Calu3 (cell line): ENCODE results near the gene SLC17A9. TPM values are rescaled to one million over a fixed set of nuclear protein-coding genes. Genes with fewer than 3 reads are reported as not detected.
A peak's percentile ranks its signal among the peaks of the same experiment; 100 is the strongest.

Experiments
- BruUV-seq: library from RNA; stranded (reverse); fragments of 400-500 nt; replicated peaks from 2 replicates; lab custom pipeline; 2021; lab: Mats Ljungman, UMichigan
- CTCF ChIA-PET: fragments of 300-600 bp; sonication (Branson Sonifier 250); formaldehyde crosslinking; loops from one replicate; lab custom pipeline; 2022; ENCODE audit warnings: antibody characterized with exemption; lab: Charles Lee
- DNase-seq: peaks from one replicate; pipeline ENCODE4 v3.0.0; 2022
- H3K27ac Mint-ChIP-seq: one replicate; pipeline ENCODE4 v1.8.0; 2022; ENCODE audit warnings: mixed read lengths; ENCODE audit not compliant: unreplicated experiment
- H3K27me3 Mint-ChIP-seq: one replicate; pipeline ENCODE4 v1.8.0; 2022; ENCODE audit warnings: mixed read lengths; ENCODE audit not compliant: unreplicated experiment
- H3K36me3 Mint-ChIP-seq: one replicate; pipeline ENCODE4 v1.8.0; 2022; ENCODE audit warnings: mild to moderate bottlenecking, moderate library complexity, mixed read lengths; ENCODE audit not compliant: insufficient read depth, unreplicated experiment
- H3K4me1 Mint-ChIP-seq: one replicate; pipeline ENCODE4 v1.8.0; 2022; ENCODE audit warnings: mild to moderate bottlenecking, low read depth, mixed read lengths; ENCODE audit not compliant: unreplicated experiment
- H3K4me3 Mint-ChIP-seq: one replicate; pipeline ENCODE4 v1.8.0; 2022; ENCODE audit warnings: mild to moderate bottlenecking, low read depth, moderate library complexity, mixed read lengths; ENCODE audit not compliant: unreplicated experiment
- H3K9me3 Mint-ChIP-seq: one replicate; pipeline ENCODE4 v1.8.0; 2022; ENCODE audit warnings: low read depth, mixed read lengths; ENCODE audit not compliant: unreplicated experiment
- CTCF ChIP-seq: fragments of 200-600 bp; IDR thresholded peaks from one replicate; pipeline ENCODE4 v1.8.0; 2022; ENCODE audit warnings: antibody characterized with exemption; ENCODE audit not compliant: unreplicated experiment
- intact Hi-C: fragments of 100-400 bp; cut with micrococcal nuclease; formaldehyde crosslinking; loops from one replicate; pipeline ENCODE4 v1.10.0; 2022; ENCODE audit not compliant: unreplicated experiment
- total RNA-seq: library from RNA; stranded (reverse); gene quantifications from 2 replicates; pipeline ENCODE4 v1.2.3, GENCODE V29; 2022

The SLC17A9 gene
- total RNA-seq, 1 experiment from 2014 or later = 12.0 TPM

- H3K9me3 Mint-ChIP-seq = no peaks in the 10 kb centered on the region
- peaks cover 13% of the 10 kb centered on the region for H3K4me1 Mint-ChIP-seq
- intact Hi-C loops = loop anchor here (1.0 to 2.0 kb wide), 2 partner anchors 36 to 136 kb away; no protein-coding TSS in a partner anchor
- H3K27me3 Mint-ChIP-seq = peaks cover 96% of the 10 kb centered on the region
- no peaks in the 10 kb centered on the region for H3K36me3 Mint-ChIP-seq
- TF ChIP-seq CTCF = no peak
- H3K4me3 Mint-ChIP-seq = peak overlapping the region; percentile 51
- DNase-seq = no peak
- BruUV-seq = no TSS peak
- H3K27ac Mint-ChIP-seq = no peak overlapping the region
- CTCF ChIA-PET = interaction anchor here (0.6 to 1.8 kb wide), 12 partner anchors 16 to 622 kb away, joined by 3 to 47 read pairs (median 4); partner anchors contain the start of gene RPS21
Measured at GRCh38 chr20:63008541-63009044, 56.1 kb downstream of the SLC17A9 start.

GRCh38 chr20:63009045-63009961 is 56.8 kb downstream of the SLC17A9 start:
- CTCF ChIA-PET = interaction anchor here (0.6 to 1.8 kb wide), 12 partner anchors 15 to 623 kb away, joined by 3 to 47 read pairs (median 4); partner anchors contain the start of gene RPS21
- peak overlapping the region; percentile 51 for H3K4me3 Mint-ChIP-seq
- no peaks in the 10 kb centered on the region for H3K9me3 Mint-ChIP-seq
- intact Hi-C loops = loop anchor here (1.0 to 2.0 kb wide), 2 partner anchors 37 to 137 kb away; no protein-coding TSS in a partner anchor
- no peak overlapping the region for H3K27ac Mint-ChIP-seq
- peaks cover 96% of the 10 kb centered on the region for H3K27me3 Mint-ChIP-seq
- peak; percentile 91 for DNase-seq
- H3K4me1 Mint-ChIP-seq = peaks cover 13% of the 10 kb centered on the region
- no TSS peak for BruUV-seq
- H3K36me3 Mint-ChIP-seq = no peaks in the 10 kb centered on the region
- peak; percentile 97 for TF ChIP-seq CTCF

- H3K27ac Mint-ChIP-seq = no peak overlapping the region
- H3K4me1 Mint-ChIP-seq = peaks cover 13% of the 10 kb centered on the region
- TF ChIP-seq CTCF = no peak
- DNase-seq = no peak
- peaks cover 96% of the 10 kb centered on the region for H3K27me3 Mint-ChIP-seq
- no peaks in the 10 kb centered on the region for H3K36me3 Mint-ChIP-seq
- no peak overlapping the region for H3K4me3 Mint-ChIP-seq
- H3K9me3 Mint-ChIP-seq = no peaks in the 10 kb centered on the region
- CTCF ChIA-PET = interaction anchor here (0.7 to 1.8 kb wide), 4 partner anchors 37 to 188 kb away, joined by 3 to 47 read pairs (median 6); no protein-coding TSS in a partner anchor
- no TSS peak for BruUV-seq
- intact Hi-C loops = loop anchor here (1.0 to 2.0 kb wide), 2 partner anchors 38 to 137 kb away; no protein-coding TSS in a partner anchor
Measured at GRCh38 chr20:63009988-63010769, 57.7 kb downstream of the SLC17A9 start.

GRCh38 chr20:63011798-63012197 is 59.3 kb downstream of the SLC17A9 start:
- CTCF ChIA-PET = no interaction called here
- no peak overlapping the region for H3K27ac Mint-ChIP-seq
- H3K27me3 Mint-ChIP-seq = peaks cover 98% of the 10 kb centered on the region
- no TSS peak for BruUV-seq
- intact Hi-C loops = no loop called here
- H3K9me3 Mint-ChIP-seq = no peaks in the 10 kb centered on the region
- DNase-seq = no peak
- H3K36me3 Mint-ChIP-seq = no peaks in the 10 kb centered on the region
- no peak overlapping the region for H3K4me3 Mint-ChIP-seq
- peaks cover 13% of the 10 kb centered on the region for H3K4me1 Mint-ChIP-seq
- TF ChIP-seq CTCF = no peak
